ENCODE measurements around the gene CLIC2. TPM values are rescaled to one million over a fixed set of nuclear protein-coding genes. Genes with fewer than 3 reads are reported as not detected.
"Not testable (repeated sequence)": the region's sequence is repeated elsewhere in the genome, so short reads cannot be mapped to it uniquely, and the experiment has no call there.

CLIC2 gene
- polyA plus RNA-seq = not detected

GRCh38 chrX:155334486-155335336 lies at the start of gene CLIC2:
TSS of gene CLIC2 (minus strand) at chrX:155334614. CDS start at chrX:155334427, 187 bp downstream.
- no peaks in the 10 kb centered on the region for H3K36me3 Mint-ChIP-seq
- H3K27ac Mint-ChIP-seq = no peak within 1 kb of the TSS
- no peaks in the 10 kb centered on the region for H3K27me3 Mint-ChIP-seq
- H3K9me3 Mint-ChIP-seq = peaks cover 0 to 2% (median 0%) of the 10 kb centered on the region in 3 donors
- no peaks in the 10 kb centered on the region for H3K4me1 Mint-ChIP-seq
- no peak within 1 kb of the TSS for H3K4me3 Mint-ChIP-seq

- H3K36me3 Mint-ChIP-seq, H3K9me3 Mint-ChIP-seq, H3K4me1 Mint-ChIP-seq, H3K4me3 Mint-ChIP-seq, H3K27ac Mint-ChIP-seq, H3K27me3 Mint-ChIP-seq: not testable (repeated sequence)
These were observed 48.1 kb upstream of the CLIC2 start for GRCh38 chrX:155382529-155382967.

GRCh38 chrX:155381843-155382528 lies 47.6 kb upstream of the CLIC2 start, which contains the start of gene F8A2:
TSS of gene F8A2 (plus strand) at chrX:155382095. CDS start at chrX:155382115, 20 bp downstream.
- not testable (repeated sequence) for H3K36me3 Mint-ChIP-seq, H3K27me3 Mint-ChIP-seq, H3K4me3 Mint-ChIP-seq, H3K9me3 Mint-ChIP-seq, H3K27ac Mint-ChIP-seq, H3K4me1 Mint-ChIP-seq

- not testable (repeated sequence) for H3K9me3 Mint-ChIP-seq, H3K27ac Mint-ChIP-seq, H3K4me3 Mint-ChIP-seq, H3K36me3 Mint-ChIP-seq, H3K4me1 Mint-ChIP-seq, H3K27me3 Mint-ChIP-seq
These were observed 45.4 kb upstream of the CLIC2 start for GRCh38 chrX:155379802-155380201.

DNA sequence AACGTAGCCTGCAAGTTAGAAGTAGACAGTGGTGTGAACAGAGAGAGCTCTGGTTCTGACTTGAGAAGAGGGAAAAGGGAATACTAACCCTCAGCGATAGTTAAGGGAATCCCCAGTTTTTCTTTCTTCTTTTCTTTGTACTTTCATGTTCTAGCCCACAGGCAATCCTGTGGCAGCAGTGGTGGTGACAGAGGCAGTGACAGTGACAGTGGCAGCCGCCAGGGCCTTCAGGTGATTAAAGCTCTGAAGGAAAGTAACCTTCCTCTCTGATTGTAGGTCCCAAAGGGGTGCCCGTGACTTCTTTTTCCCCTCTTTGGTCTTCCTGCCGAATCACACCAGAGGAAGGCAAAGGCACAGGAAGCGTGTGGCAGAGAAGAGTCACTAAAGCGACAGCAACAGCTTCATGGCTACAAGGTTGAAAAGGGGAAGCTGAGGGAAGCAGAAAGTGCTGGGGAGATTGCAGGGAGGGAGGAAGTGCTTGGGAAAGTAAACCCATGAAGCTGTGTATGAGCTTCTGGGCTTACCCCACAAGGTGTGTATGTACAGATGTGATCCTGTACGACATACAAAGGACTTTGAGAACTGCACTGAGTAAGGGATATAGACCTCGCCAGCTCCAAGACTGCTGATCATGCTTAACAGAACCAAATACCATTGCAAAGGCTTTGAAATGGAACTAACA lies 39.5 kb upstream of the CLIC2 start:
- H3K36me3 Mint-ChIP-seq, H3K27ac Mint-ChIP-seq, H3K27me3 Mint-ChIP-seq: not testable (repeated sequence)

DNA sequence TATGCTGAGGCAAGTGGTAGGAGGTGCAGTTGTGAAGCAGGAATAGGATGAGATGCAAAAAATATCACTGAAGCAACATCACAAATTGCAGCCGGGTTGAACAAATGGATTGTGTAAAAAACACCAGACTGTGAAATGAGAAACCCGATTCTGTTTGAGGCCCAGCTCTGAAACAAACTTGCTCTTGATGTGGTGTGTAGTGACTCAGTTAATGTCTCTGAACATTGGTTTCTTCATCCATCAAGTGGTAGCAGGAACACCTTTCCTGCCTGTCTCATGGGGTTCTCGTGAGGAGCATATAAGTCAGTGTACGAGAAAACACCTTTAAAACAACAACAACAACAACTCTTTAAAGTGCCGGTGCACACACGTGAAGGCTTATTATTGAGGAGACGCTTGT lies 29.3 kb upstream of the CLIC2 start:
- H3K4me1 Mint-ChIP-seq, H3K4me3 Mint-ChIP-seq, H3K9me3 Mint-ChIP-seq, H3K27me3 Mint-ChIP-seq, H3K27ac Mint-ChIP-seq, H3K36me3 Mint-ChIP-seq: not testable (repeated sequence)

More for the DNA sequence above, 39.5 kb upstream of the CLIC2 start:
- not testable (repeated sequence) for H3K4me3 Mint-ChIP-seq, H3K9me3 Mint-ChIP-seq, H3K4me1 Mint-ChIP-seq

DNA sequence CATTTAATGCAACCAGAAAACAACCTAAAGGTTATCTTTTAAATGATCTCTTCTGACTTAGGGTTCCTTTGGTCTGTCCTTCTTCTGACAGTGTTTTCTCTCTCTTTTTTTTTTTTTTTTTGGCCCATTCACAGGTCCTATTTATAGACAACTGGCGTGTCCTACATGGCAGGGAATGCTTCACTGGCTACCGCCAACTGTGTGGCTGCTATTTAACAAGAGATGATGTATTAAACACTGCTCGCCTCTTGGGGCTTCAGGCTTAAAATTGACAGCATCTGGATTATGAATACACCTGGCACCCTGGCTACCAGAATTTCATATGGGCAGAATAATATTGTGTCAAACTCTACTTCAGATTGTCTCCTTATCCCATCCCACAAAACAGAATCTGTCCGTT lies 15.0 kb upstream of the CLIC2 start:
- not testable (repeated sequence) for H3K4me3 Mint-ChIP-seq, H3K27me3 Mint-ChIP-seq, H3K4me1 Mint-ChIP-seq, H3K27ac Mint-ChIP-seq, H3K9me3 Mint-ChIP-seq, H3K36me3 Mint-ChIP-seq

- H3K27me3 Mint-ChIP-seq, H3K36me3 Mint-ChIP-seq, H3K9me3 Mint-ChIP-seq, H3K27ac Mint-ChIP-seq, H3K4me3 Mint-ChIP-seq, H3K4me1 Mint-ChIP-seq: not testable (repeated sequence)
These were observed 11.3 kb upstream of the CLIC2 start for GRCh38 chrX:155345689-155346088.

GRCh38 chrX:155335337-155335712 lies 911 bp upstream of the CLIC2 start:
- not testable (repeated sequence) for H3K27me3 Mint-ChIP-seq, H3K27ac Mint-ChIP-seq, H3K4me1 Mint-ChIP-seq, H3K9me3 Mint-ChIP-seq, H3K4me3 Mint-ChIP-seq, H3K36me3 Mint-ChIP-seq

DNA sequence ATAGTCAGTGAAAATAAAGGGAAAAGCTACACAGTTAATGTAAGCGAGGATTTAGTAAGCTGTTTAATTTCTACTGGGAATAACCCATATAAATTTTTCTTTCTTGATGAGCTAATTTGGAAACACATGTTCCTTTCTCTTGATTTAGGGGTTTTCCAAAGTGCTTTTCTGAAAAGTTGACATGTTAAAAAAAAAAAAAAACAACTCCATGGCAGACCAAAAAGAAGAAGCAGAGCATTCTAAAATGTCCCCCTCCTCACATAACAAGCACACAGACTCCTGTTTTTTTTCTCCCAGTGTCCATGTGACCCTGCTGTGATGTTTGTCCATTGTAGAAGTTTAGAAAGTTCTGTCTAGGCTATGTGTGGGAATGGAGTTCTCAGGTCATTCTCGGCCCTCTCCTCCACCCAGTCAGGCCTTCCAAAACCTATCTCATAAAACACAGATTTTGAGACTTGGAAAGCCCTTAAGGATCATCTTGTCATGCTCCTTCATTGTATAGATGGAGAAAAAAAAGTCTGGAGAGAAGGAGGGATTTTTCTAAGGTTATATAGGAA lies 792 bp downstream of the CLIC2 start:
- Mint-ChIP-seq H3K9me3 (peaks cover 0 to 5% (median 4%) of the 10 kb centered on the region in 3 donors), H3K4me1 (no peaks in the 10 kb centered on the region), H3K4me3 (no peak overlapping the region), H3K27ac (no peak overlapping the region), H3K36me3 (no peaks in the 10 kb centered on the region), H3K27me3 (no peaks in the 10 kb centered on the region)

DNA sequence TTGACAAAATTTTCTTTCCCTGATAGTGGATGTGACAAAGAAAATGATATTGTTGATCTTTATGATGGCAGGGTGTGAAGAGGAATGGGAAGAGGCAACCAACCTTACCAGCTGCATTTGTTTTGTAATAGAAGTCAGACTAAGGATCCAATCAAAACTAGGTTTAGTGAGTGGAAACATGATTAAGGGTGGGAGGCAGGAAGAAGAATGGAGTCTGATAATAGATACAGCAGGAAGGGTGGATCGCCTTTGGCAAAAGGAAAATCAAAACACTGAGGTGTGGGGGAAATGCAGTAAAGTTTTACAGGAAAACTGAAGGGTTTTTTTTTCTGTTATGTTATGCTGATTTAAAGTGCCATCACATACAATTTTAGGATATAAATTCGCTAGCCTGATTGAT lies 3.4 kb downstream of the CLIC2 start:
- no peak overlapping the region for H3K4me3 Mint-ChIP-seq
- no peak overlapping the region for H3K27ac Mint-ChIP-seq
- peaks cover 0 to 8% (median 5%) of the 10 kb centered on the region in 3 donors for H3K9me3 Mint-ChIP-seq
- no peaks in the 10 kb centered on the region for H3K27me3 Mint-ChIP-seq
- H3K36me3 Mint-ChIP-seq = no peaks in the 10 kb centered on the region
- no peaks in the 10 kb centered on the region for H3K4me1 Mint-ChIP-seq

DNA sequence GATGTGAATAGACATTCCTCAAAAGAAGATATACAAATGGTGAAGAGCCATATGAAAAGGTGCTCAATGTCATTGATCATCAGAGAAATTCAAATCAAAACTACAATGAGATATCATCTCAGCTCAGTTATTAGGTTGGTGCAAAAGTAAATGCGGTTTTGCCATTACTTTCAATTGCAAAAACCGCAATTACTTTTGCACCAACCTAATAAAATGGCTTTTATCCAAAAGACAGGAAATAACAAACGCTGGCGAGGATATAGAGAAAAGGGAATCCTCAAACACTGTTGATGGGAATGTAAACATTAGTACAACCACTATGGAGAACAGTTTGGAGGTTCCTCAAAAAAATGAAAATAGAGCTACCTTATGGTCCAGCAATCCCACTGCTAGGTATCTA lies 5.1 kb downstream of the CLIC2 start:
- no peaks in the 10 kb centered on the region for H3K36me3 Mint-ChIP-seq
- no peak overlapping the region for H3K27ac Mint-ChIP-seq
- H3K4me3 Mint-ChIP-seq = no peak overlapping the region
- H3K9me3 Mint-ChIP-seq = peaks cover 0 to 8% (median 8%) of the 10 kb centered on the region in 3 donors
- H3K27me3 Mint-ChIP-seq = no peaks in the 10 kb centered on the region
- no peaks in the 10 kb centered on the region for H3K4me1 Mint-ChIP-seq

DNA sequence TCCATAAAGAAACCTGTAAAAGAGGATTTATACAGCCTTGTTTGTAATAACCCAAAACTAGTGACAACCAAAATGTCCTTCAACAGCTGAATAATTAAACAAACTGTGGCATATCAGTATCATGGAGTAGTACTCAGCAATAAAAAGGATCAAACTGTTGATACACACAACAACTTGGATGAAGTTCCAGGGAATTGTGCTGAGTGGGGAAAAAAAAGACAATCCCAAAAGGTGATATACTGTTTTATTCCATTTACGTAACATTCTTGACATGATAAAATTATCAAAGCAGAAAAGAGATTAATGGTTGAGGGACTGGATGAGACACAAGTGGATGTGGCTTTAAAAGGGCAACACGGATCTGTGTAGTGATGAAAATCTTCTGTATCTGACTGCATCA lies 7.8 kb downstream of the CLIC2 start:
- Mint-ChIP-seq H3K27me3 (no peaks in the 10 kb centered on the region), H3K4me3 (no peak overlapping the region), H3K27ac (no peak overlapping the region), H3K9me3 (peaks cover 0 to 16% (median 8%) of the 10 kb centered on the region in 3 donors), H3K36me3 (no peaks in the 10 kb centered on the region), H3K4me1 (no peaks in the 10 kb centered on the region)

DNA sequence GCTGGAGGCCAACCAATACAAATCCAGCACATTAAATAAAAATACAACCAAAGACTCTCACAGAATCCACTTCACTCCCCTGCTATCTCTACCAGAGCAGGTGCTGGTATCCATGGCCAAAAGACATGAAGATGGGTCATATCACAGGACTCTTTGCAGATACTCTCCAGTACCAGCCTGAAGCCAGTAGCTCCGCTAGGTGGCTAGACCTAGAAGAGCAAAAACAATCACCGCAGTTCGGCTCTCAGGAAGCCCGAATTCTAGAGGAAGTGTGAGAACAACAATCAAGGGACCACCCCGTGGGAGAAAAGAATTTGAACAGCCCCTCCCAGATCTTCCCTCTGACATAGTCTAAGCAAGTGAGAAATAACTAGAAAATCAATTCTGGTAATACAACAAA lies 20.2 kb downstream of the CLIC2 start:
- Mint-ChIP-seq H3K4me1 (no peaks in the 10 kb centered on the region), H3K27me3 (peaks cover 8% of the 10 kb centered on the region), H3K36me3 (peaks cover 2% of the 10 kb centered on the region), H3K4me3 (no peak overlapping the region), H3K9me3 (peaks cover 3 to 24% (median 9%) of the 10 kb centered on the region in 3 donors), H3K27ac (no peak overlapping the region)

- H3K4me3 Mint-ChIP-seq = no peak overlapping the region
- no peak overlapping the region for H3K27ac Mint-ChIP-seq
- H3K36me3 Mint-ChIP-seq = peaks cover 2% of the 10 kb centered on the region
- no peaks in the 10 kb centered on the region for H3K4me1 Mint-ChIP-seq
- H3K27me3 Mint-ChIP-seq = peaks cover 6% of the 10 kb centered on the region
- peaks cover 3 to 22% (median 9%) of the 10 kb centered on the region in 3 donors for H3K9me3 Mint-ChIP-seq
These were observed 20.6 kb downstream of the CLIC2 start for GRCh38 chrX:155313766-155314165.
